Measurements from ENCODE around the gene ZNF335.

Gene ZNF335

DNA sequence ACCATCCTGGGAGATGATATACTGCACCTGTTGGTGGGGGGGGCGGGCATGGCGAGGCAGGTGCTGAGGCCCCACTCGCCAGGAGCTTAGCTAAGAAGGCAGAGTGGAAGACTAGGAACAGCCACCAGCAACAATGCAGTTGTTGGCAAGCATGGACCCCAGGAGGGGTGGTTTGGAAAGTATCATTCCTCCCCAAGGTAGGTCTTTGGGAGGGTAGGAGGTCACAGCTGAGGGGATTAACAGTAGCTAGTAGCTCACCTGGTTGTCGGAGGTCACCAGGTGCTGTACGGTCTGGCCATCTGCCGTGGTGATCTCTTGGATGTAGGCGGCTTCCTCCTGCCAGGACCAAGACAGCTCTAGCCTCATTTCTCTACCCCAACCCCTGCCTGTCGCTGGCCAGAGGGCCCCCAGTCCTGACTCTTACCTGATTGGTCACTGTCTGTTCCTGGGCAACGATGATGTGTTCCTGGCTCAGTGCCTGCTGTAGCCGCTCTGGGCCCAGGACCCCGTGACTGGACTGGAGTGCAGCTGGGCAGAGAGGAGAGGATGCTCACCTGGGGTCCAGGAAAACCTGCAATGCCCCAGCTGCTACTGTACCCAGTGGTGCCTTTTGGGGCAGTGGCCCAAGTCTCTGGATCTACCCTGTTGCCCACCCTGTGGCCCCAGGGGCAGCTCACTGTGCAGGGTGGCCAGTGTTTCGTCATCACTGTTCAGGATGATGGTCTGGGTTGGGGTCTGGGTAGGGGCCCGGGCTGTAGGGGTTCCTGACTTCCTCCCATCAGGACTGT, 22.3 kb downstream of the ZNF335 start:
- DNase-seq = no peak

DNA sequence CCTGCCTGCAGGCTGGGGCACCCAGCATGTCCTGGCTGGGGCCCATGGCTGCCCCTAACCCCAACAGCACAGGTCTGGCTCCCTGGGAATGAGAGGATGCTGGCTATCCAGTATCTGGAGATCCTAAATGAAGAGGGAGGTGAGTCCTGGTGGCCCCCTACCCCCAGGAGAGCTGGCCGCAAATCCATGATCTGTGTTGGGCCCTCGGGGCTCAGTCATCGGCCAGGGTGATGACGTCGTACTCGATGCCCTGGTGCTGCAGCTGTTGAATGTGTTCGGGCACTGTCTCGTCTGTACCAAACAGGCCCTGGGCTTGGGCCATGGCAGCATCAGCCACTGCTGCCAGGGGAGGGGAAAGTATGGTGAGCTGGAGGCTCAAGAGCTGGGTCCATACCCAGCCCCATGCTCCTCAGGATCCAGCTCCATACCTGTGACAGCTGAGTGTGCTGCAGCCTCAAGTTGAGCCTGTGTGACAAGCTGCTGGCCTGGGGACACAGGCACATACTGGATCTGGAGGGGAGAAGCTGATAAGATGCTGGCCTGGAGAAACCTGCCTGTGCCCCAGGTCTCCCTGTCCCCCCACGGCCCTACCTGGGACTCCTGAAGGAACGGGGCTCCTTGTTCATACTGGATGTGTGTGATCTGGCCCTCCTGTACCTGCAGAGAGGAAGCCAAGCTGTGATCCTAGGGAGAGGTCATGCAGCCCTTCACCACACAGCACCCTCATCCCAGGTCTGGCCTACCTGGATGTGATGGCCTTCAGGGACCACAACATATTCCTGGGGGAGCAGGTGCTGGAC, 23.1 kb downstream of the ZNF335 start:
- no peak for DNase-seq

DNA sequence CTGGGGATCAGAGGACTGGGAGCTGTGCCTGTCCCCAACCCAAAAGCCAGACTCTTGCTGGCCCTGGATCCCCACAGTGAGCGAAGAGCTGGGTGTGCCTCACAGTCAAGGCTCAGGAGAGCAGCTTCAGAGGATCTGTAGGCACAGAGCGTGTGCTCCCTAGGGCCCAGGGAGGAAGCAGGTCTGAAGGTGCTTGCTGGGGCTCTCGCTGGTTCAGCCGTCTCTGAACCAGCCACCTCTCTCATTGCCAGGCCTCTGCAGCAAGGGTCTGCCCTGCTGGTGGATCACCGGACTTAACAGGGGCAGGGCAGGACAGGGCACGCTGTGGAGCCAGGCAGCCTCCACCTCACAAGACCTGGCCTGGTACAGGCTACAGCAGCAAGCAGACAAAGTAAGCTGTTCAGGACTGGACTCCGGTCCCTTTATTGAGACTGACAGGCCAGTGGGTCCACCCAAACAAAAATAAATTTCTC, 23.7 kb downstream of the ZNF335 start:
- no peak for DNase-seq

DNA sequence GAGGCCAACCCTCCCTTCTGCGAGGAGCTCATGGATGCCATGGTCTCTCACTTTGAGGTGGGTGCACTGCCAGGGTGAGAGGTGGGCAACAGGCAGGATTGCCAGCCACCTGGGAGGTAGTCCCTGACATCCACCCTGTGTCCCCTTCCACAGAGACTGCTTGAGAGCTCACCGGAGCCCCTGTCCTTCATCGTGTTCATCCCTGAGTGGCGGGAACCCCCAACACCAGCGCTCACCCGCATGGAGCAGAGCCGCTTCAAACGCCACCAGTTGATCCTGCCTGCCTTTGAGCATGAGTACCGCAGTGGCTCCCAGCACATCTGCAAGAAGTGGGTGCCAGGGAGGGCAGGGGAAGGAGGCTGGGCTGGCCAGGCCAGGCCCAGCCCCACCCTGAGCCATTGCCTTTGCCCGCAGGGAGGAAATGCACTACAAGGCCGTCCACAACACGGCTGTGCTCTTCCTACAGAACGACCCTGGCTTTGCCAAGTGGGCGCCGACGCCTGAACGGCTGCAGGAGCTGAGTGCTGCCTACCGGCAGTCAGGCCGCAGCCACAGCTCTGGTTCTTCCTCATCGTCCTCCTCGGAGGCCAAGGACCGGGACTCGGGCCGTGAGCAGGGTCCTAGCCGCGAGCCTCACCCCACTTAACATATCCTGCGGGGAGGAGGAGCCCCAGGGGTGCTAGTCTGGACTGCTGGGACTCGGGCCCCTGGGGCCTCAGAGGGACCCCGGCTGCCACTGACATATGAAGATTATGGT, 24.7 kb downstream of the ZNF335 start:
- DNase-seq = no peak

DNA sequence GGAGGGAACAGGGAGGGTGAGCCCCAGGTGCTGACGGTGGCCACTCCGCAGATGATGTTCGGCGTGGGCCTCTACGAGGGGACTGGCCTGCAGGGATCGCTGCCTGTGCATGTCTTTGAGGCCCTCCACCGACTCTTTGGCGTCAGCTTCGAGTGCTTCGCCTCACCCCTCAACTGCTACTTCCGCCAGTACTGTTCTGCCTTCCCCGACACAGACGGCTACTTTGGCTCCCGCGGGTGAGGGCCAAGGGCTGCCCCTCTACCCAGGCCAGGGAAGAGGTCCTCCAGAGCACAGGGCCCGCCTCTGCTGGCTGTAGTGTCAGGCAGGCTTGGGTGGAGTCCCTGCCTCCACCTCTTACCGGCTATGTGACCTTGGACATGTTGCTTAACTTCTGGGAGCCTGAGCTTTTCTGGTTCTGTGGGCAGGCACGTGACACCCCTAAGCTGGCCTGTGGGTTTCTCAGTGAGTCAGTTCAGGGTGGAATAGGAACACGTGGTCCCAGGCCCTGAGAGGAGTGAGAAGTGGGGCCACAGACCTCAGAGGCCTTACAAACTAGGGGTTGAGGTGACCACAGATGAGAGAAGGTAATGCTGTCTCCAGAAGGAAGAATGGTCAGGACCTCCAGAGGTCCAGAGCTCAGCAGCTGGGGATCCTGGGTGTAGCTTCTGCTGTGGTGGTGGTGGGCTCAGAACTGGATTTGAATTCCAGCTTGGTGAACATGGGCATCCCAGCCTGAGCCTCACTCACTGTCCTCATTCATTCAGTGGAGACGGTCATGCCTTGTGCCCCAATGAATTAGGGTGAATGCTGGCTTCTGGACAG, 25.6 kb downstream of the ZNF335 start:
- no peak for DNase-seq

DNA sequence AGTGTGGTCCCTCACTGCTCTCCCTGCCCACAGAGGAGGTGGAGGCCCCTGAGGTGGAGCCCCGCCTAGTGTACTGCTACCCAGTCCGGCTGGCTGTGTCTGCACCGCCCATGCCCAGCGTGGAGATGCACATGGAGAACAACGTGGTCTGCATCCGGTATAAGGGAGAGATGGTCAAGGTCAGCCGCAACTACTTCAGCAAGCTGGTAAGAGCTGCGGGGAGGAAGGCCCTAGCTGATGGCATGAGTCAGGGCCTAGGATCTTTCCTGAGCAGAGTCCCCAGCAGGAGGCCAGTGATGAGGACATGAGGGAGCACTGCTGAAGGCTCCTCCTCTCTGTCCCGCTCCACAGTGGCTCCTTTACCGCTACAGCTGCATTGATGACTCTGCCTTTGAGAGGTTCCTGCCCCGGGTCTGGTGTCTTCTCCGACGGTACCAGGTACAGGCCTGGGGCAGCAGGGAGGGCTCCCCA, 26.3 kb downstream of the ZNF335 start:
- DNase-seq = no peak

DNA sequence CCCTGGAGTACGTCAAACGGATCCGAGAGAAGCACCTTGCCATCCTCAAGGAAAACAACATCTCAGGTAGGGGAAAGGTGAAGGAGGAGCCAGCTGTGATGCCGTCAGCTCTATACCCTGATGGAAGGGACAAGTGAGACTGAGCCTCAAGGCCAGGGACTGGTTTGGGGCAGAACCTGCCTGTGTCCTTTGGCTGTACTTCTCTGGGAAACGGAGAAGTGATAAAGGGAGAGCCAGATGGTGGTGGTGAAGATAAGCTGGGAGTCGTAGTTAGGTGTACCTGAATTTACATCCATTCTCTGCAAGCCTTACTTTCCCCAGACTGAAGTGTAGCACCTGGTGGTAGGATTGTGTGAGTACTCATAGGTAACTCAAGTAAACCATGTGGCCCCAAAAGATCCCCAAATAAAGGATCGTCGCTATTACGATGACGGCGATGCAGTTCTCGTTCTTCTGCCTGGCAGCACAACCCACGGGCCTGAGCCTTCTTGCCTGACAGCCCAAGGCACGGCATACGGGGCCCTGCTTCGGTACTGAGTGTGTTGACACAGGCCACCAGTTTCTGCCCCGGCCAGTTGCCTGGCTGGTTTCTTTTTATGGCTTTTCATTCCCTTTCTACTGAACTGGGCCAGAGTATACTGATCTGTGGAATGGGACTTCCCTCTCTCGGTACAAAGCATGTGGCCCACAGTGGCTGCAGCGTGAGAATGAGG, 26.9 kb downstream of the ZNF335 start:
- no peak for DNase-seq

DNA sequence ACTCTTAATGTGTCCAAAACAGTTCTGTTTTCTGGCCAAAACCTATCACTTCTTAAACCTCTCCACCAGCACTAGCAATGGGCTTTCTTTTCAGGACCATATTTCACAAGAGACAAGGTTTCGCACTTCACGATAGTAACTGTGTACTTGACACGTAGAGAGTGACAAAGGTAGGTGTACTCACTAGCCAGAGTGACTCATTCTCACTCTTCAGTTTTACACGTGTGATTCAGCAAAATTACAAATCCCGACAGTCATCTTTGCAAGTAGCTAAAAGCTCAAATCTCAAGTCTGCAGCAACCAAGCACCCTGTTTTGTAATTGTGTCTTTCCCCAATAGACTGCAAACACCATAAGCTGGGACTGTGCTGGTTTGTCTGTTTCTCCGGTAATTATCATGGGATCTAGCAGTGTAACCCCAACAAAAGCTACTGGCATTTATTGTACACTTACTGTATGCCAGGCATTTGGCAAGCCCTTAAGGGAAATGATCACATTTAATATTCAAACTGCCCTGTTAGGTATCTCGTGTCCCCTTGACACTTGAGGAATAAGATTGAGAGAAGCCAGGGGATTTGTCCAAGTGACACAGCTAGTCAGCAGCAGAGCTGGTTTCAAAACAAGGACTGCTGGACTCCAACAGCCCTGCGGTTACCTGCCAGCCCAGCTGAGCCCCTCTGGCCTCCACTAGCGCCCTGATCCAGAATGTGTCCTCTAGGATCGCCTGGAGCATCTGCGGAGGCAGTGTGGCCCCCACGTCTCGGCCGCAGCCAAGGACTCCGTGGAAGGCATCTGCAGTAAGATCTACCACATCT, 27.6 kb downstream of the ZNF335 start:
- no peak for DNase-seq

DNA sequence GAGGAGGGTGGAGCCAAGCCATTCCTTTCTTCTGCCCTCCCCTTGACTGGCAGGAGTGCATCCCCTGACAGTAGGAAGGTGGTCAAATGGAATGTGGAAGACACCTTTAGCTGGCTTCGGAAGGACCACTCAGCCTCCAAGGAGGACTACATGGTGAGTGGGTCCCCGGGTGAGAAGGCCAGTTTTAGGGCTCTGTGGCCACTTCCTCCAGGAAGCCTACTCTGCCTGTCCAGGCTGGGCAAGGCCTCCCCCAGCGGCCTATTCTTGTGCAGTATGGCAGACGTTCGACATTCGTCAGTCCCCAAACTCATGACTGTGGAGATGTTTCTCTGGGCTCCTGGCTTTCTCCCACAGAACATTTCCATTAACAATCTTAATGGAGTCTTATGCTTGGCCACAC, 28.4 kb downstream of the ZNF335 start:
- no peak for DNase-seq

DNA sequence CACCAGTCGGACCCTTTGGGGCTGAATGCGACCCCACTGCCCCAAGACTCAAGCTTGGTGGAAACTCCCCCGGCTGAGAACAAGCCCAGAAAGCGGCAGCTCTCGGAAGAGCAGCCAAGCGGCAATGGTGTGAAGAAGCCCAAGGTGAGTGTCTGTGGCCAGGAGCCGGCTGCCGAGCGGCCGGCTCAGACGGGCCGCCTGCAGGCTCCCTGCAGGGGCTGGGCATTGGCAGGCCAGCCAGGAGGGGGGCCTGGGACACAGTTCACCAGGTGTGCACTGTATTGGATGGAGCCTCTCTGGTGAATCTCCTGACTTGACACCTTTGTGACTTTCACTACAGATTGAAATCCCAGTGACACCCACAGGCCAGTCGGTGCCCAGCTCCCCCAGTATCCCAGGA, 31.5 kb downstream of the ZNF335 start:
- DNase-seq = no peak

DNA sequence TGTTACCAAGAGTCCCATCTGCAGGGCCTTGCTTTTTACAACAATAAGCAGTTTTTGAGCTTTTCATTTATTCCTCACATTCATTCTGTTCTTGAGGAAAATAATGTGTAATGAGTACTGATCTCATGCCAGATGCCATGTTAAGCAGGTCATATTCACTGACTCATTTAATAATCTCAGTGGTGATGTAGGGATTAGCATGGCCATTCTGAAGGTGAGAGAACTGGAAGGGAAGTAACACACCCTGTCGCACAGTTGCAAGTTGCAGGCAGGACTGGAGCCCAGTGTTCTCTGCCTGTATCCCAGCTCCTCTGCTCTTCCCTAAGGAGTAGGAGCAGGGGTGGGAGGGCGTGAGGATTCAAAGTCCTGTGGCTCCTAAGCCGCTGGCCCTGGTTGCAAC, 31.9 kb downstream of the ZNF335 start:
- DNase-seq = no peak

DNA sequence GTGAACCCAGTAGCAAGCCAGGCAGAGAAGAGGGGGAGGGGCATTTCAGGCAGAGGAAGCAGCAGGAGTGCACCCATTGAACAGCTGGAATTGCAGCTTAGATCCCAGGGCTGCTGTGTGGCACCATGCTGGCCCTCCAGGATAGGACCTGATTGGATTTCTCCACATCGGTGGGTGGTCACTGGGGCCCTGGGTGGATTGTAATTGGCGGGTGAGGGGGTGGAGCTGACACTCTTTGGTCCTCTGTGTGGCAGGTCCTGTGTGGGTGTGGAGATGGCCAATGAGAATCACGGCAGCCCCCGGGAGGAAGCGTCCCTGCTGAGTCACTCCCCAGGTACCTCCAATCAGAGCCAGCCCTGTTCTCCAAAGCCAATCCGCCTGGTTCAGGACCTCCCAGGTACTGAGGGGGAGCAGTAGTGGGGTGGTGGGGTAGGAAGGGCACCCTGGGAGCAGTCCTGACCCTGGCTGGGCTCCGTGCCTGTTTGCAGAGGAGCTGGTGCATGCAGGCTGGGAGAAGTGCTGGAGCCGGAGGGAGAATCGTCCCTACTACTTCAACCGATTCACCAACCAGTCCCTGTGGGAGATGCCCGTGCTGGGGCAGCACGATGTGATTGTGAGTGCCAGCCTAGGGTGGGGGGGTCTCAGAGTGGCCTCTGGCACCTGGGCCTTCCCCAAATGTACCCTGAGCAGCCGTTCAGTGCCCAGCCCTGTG, 33.1 kb downstream of the ZNF335 start:
- DNase-seq = no peak

DNA sequence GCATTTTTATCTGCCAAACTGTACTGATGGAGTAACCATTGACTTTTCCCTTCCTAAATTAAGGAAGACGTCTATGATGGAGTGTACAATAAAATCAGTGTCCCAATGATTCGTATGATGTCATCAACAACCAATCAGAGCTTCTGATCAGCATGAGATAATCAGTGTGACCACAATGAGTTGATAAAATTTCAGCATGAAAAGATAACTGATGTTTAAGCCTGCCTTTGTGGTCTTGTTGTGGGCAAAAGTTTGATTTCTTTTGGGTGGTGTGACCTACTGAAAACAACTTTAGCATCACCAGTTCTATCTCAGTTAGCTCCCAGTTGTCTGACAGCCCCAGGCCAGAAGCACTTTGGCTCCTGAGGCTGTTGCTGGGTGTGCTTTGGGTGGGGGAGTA, 34.2 kb downstream of the ZNF335 start:
- DNase-seq = no peak

DNA sequence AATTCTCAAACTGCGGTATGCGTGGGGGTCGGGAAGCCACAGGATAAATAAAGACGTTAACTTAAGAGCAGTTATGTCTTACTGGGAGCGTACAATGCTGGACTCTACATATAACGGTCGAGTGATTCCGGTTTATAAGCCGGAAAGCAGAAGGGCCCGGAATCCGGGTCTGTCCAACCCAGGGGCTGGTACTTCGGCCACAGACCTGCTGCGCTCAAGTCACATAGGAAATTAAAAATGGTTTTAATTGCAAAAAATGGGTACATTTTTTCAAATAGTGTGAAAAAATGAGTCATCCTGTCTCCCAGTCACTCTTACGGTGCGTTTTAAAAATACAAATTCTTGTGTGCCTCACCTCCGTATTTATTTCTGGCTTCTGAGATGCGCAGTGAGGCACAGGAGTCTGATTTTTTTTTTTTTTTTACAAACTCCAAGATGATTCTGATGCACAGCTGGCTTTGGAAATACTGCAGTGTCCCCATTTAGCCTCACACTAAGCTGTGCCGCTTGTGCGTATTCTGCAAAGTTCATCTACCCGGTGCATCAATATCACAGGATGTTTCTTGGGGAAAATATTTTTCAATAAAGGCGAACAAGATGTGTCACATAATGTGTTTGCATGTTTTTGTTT, 36.5 kb downstream of the ZNF335 start:
- DNase-seq = no peak

DNA sequence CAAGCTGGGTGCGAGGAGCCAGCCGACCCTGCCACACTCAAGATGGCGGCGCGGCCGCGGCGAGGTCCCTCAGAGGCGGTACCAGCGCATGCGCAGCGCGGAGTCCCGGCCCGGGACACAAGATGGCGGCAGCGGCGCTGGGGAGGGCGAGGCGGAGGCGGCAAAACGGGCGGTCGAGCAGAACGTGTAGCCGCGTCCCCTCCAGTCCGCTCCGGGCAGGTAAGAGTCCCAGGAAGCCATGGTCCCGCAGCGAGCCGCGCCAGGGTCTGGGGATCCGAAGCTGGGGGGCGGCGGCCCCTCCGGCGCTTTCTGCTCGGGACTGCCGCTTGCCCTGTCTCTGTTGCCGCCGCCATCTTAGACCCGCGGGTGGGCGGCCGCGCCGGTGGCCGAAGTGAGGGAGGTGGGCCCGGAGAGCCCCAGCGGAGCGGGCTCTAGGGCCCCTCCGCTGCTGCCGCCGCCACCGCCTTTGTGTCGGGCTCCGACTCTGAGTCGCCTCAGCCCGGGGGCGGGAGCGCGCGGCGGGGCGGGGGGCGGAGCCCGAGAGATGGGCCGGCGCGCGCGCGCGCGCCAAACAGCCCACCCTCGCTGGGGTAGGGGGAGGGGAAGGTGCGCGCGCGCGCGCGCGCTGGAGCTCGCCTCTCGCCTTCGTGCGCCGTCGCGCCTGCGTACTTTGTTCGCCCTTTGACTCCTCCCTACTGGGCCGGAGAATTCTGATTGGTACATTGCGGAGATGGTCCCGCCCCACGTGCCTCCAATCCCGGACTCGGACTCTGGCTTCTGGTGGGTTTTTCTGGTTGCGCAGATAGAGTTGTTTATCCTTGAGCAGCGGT, 37.2 kb downstream of the ZNF335 start, which contains the start of gene PCIF1:
Gene PCIF1 (plus strand): TSS at position 98 of the 830 bp plus-strand sequence. CDS start 4,317 bp downstream, outside the sequence.
- peak; percentile 94 to 99 (median 96) for DNase-seq

DNA sequence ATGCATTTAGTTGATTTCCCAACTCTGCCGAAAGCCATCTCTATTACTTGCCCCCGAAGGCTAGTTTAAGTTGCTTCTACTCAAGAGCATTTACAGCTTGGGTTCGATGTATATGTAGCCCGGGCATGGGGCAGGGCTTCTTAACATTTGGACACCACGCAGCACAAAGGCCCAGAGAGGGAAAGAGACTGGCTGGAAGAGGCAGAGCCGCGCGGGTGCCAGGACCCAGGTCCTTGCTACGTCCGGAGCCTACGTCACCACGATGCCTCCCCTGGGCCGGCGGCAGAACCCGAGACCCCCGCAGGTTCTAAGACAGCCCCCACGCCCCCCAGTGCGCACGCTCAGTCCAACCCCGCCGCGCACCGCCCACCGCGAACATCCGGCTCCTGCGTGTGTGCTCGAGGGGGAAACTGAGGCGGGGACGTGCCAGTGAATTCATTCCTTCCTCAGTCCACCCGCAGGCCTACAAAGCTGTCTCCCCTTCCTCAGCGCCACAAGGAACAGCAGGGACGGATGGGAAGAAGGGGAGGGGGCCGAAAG, 37.9 kb downstream of the ZNF335 start:
- peak in 2 of 4 experiments; percentile 68 to 69 for DNase-seq

DNA sequence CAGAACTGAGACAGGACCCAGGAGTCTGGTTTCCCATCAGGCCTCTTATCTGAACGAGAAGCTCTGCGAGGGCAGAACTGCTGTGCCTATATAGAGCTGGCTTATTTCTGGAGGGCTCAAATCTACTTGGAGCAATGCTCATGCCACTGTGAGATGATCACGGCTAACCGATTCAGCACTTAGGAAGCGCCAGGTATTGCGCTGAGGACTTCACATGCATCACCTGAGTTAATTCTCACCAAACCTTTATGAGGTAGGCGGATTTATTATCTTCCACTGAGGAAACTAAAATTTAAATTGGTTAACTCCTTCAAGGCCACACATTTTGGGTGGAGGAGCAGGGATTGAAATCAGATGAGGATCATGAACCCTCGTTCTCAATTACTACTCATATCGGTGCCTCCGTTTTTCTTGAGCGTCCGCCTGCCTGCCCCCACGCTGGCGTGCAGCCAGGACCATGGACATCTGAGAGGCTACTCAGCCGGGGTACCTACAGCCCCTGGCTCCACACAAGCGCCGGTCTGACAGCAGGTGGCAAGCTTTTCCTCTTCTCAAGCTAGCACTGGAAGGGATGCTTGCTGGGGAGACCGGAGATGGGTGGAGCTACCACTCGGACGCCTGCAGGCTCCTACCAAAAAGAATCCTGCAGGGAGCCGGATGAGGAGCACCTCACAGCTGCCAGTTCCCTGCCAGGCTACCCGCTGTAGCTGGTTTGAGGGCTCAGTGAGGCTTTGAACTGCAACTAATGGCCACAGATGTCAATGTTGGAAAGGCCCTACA, 38.5 kb downstream of the ZNF335 start:
- DNase-seq = peak in 3 of 4 experiments; percentile 29 to 40 (median 30)

Measured in activated naive CD4-positive, alpha-beta T cell (primary cell).